ENCODE data around the gene PLEKHN1.
A peak's percentile ranks its signal among the peaks of the same experiment; 100 is the strongest.

PLEKHN1 gene

GRCh38 chr1:1024149-1024770 lies 58.0 kb downstream of the PLEKHN1 start:
- H3K36me3 ChIP-seq (ENCODE audit: insufficient read depth, low read length): peaks cover 9% of the 10 kb centered on the region; the same call in 1 of the 2 replicates
- no peak for DNase-seq (ENCODE audit: low read depth, low spot score)
- no peak overlapping the region for H3K9ac ChIP-seq (ENCODE audit: insufficient read length)
- H3K4me3 ChIP-seq: no peak overlapping the region
- TF ChIP-seq POLR2AphosphoS5 (IDR thresholded peaks at IDR 0.05; ENCODE audit: borderline replicate concordance, low read depth, low read length) (no peak), FOXP2 (optimal IDR thresholded peaks at IDR 0.05; ENCODE audit: control extremely low read depth, extremely low read length, insufficient read depth) (no peak), EZH2 (IDR thresholded peaks at IDR 0.05) (no peak)
- no peaks in the 10 kb centered on the region for H3K9me3 ChIP-seq (ENCODE audit: low read depth, low read length)
- H3K27ac ChIP-seq: no peak overlapping the region

- no peak overlapping the region for H3K4me3 ChIP-seq
- peaks cover 9% of the 10 kb centered on the region; the same call in 1 of the 2 replicates for H3K36me3 ChIP-seq (ENCODE audit: insufficient read depth, low read length)
- no peaks in the 10 kb centered on the region for H3K9me3 ChIP-seq (ENCODE audit: low read depth, low read length)
- 0 out of 2 replicates have a peak overlapping the region, but pooled peaks have one; percentile 19 for H3K27ac ChIP-seq
- DNase-seq (ENCODE audit: low read depth, low spot score): no peak
- H3K9ac ChIP-seq (ENCODE audit: insufficient read length): no peak overlapping the region
- TF ChIP-seq POLR2AphosphoS5 (IDR thresholded peaks at IDR 0.05; ENCODE audit: borderline replicate concordance, low read depth, low read length) (no peak), EZH2 (IDR thresholded peaks at IDR 0.05) (no peak), FOXP2 (optimal IDR thresholded peaks at IDR 0.05; ENCODE audit: control extremely low read depth, extremely low read length, insufficient read depth) (no peak)
These were observed 58.8 kb downstream of the PLEKHN1 start for GRCh38 chr1:1024771-1025699.

Measured in SK-N-MC (cell line).